ENCODE results near the gene ST6GALNAC3.

ST6GALNAC3 gene

GRCh38 chr1:76577525-76578185 lies 503.1 kb downstream of the ST6GALNAC3 start:
- Histone ChIP-seq H3K4me3 (ENCODE audit: low read depth, low read length) (no peak overlapping the region), H3K36me3 (ENCODE audit: control insufficient read depth, insufficient read depth, low read length) (no peaks in the 10 kb centered on the region), H3K27ac (ENCODE audit: low read depth, low read length) (no peak overlapping the region), H3K4me1 (ENCODE audit: control insufficient read depth, insufficient read depth, low read length) (peaks cover 21% of the 10 kb centered on the region), H3K9me3 (ENCODE audit: control insufficient read depth, insufficient read depth, low read depth, low read length) (no peaks in the 10 kb centered on the region), H3K9ac (ENCODE audit: low read length) (no peak overlapping the region), H3K27me3 (ENCODE audit: control insufficient read depth, insufficient read depth, low read length) (no peaks in the 10 kb centered on the region)

- peaks cover 37% of the 10 kb centered on the region for H3K4me1 ChIP-seq (ENCODE audit: control insufficient read depth, insufficient read depth, low read length)
- H3K27ac ChIP-seq (ENCODE audit: low read depth, low read length): no peak overlapping the region
- no peaks in the 10 kb centered on the region for H3K27me3 ChIP-seq (ENCODE audit: control insufficient read depth, insufficient read depth, low read length)
- no peaks in the 10 kb centered on the region for H3K9me3 ChIP-seq (ENCODE audit: control insufficient read depth, insufficient read depth, low read depth, low read length)
- no peak overlapping the region for H3K9ac ChIP-seq (ENCODE audit: low read length)
- no peak overlapping the region for H3K4me3 ChIP-seq (ENCODE audit: low read depth, low read length)
- H3K36me3 ChIP-seq (ENCODE audit: control insufficient read depth, insufficient read depth, low read length): no peaks in the 10 kb centered on the region
These were observed 505.7 kb downstream of the ST6GALNAC3 start for GRCh38 chr1:76580206-76580605.

DNA sequence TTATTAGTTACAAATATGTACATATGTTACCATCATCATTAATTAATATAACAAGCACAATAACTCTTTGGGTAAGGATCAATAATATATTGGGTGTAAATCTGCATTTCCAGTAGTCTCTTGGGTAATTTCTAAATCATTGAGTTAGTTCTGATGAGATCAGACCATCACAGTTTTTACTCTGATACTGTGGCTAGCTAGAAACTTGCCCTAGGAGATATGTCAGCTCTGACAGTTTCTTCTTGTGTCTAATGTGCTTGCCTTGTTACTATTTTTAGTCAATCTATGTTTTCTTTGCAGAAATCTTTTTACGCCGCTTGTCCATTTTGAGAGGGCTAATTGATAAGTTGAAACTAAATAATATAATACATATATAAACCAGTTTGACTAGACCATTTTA lies 507.2 kb downstream of the ST6GALNAC3 start:
- Histone ChIP-seq H3K4me3 (ENCODE audit: low read depth, low read length) (no peak overlapping the region), H3K27ac (ENCODE audit: low read depth, low read length) (no peak overlapping the region), H3K27me3 (ENCODE audit: control insufficient read depth, insufficient read depth, low read length) (no peaks in the 10 kb centered on the region), H3K36me3 (ENCODE audit: control insufficient read depth, insufficient read depth, low read length) (no peaks in the 10 kb centered on the region), H3K9me3 (ENCODE audit: control insufficient read depth, insufficient read depth, low read depth, low read length) (no peaks in the 10 kb centered on the region), H3K9ac (ENCODE audit: low read length) (no peak overlapping the region), H3K4me1 (ENCODE audit: control insufficient read depth, insufficient read depth, low read length) (peaks cover 33% of the 10 kb centered on the region)

GRCh38 chr1:76583235-76583868 lies 508.8 kb downstream of the ST6GALNAC3 start:
- Histone ChIP-seq H3K36me3 (ENCODE audit: control insufficient read depth, insufficient read depth, low read length) (no peaks in the 10 kb centered on the region), H3K9ac (ENCODE audit: low read length) (no peak overlapping the region), H3K4me1 (ENCODE audit: control insufficient read depth, insufficient read depth, low read length) (peaks cover 31% of the 10 kb centered on the region), H3K4me3 (ENCODE audit: low read depth, low read length) (no peak overlapping the region), H3K27me3 (ENCODE audit: control insufficient read depth, insufficient read depth, low read length) (no peaks in the 10 kb centered on the region), H3K27ac (ENCODE audit: low read depth, low read length) (no peak overlapping the region; the same call in 1 of the 2 replicates), H3K9me3 (ENCODE audit: control insufficient read depth, insufficient read depth, low read depth, low read length) (no peaks in the 10 kb centered on the region)

DNA sequence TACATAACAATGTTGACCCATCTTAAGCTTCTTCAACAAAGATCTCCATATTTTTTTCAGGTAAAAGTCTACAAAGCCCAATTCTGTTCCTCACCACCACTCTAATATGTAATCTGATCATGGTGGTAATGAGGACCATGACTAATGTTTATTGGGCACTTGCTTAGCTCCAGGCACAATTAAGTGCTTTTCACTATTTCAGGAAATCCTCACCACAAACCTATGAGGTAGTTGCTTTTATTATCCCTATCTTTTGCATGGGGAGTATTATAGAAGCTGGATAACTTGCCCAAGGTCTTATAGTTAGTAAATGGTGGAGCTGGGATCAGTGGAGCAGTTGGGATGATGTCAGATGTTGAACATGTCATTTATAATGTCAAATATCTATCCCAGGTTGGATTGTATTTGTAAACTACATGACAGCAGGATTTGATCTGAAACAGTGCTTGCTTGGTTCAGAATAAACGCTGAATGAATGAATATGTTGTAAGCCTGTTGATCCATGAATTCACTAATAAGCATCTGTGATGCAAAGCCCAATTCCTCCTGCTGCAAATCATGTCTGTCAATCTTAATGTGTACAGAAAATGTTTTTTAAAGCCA lies 509.4 kb downstream of the ST6GALNAC3 start:
- no peak overlapping the region for H3K27ac ChIP-seq (ENCODE audit: low read depth, low read length)

GRCh38 chr1:76585980-76586674 lies 511.6 kb downstream of the ST6GALNAC3 start:
- Histone ChIP-seq H3K27me3 (ENCODE audit: control insufficient read depth, insufficient read depth, low read length) (no peaks in the 10 kb centered on the region), H3K27ac (ENCODE audit: low read depth, low read length) (no peak overlapping the region), H3K9ac (ENCODE audit: low read length) (no peak overlapping the region), H3K9me3 (ENCODE audit: control insufficient read depth, insufficient read depth, low read depth, low read length) (no peaks in the 10 kb centered on the region), H3K4me3 (ENCODE audit: low read depth, low read length) (no peak overlapping the region), H3K4me1 (ENCODE audit: control insufficient read depth, insufficient read depth, low read length) (peaks cover 23% of the 10 kb centered on the region), H3K36me3 (ENCODE audit: control insufficient read depth, insufficient read depth, low read length) (no peaks in the 10 kb centered on the region)

More for the DNA sequence above, 509.4 kb downstream of the ST6GALNAC3 start:
- no peak overlapping the region for H3K9ac ChIP-seq (ENCODE audit: low read length)
- H3K9me3 ChIP-seq (ENCODE audit: control insufficient read depth, insufficient read depth, low read depth, low read length): no peaks in the 10 kb centered on the region
- peaks cover 31% of the 10 kb centered on the region for H3K4me1 ChIP-seq (ENCODE audit: control insufficient read depth, insufficient read depth, low read length)
- H3K27me3 ChIP-seq (ENCODE audit: control insufficient read depth, insufficient read depth, low read length): no peaks in the 10 kb centered on the region
- no peaks in the 10 kb centered on the region for H3K36me3 ChIP-seq (ENCODE audit: control insufficient read depth, insufficient read depth, low read length)
- H3K4me3 ChIP-seq (ENCODE audit: low read depth, low read length): no peak overlapping the region

DNA sequence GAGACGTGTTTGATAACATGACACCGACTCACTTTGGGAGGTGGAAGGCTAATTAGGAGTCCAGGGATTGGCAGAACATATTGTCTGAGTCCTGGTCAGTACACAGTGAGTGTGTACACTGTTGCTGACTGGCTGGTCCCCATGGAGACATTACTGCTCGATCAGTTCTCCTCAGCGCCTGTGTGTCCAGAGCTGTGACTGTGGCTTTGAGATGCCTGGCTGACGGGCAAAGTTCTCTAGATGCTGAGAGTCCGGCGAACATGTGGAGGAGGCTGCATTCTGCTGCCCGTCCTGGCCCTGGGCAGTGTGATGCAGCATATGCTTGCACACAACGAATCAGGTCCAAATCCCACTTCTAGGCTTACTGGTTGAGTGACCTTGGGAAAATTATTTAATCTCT lies 512.7 kb downstream of the ST6GALNAC3 start:
- Histone ChIP-seq H3K36me3 (ENCODE audit: control insufficient read depth, insufficient read depth, low read length) (no peaks in the 10 kb centered on the region), H3K27ac (ENCODE audit: low read depth, low read length) (no peak overlapping the region), H3K4me3 (ENCODE audit: low read depth, low read length) (no peak overlapping the region), H3K27me3 (ENCODE audit: control insufficient read depth, insufficient read depth, low read length) (no peaks in the 10 kb centered on the region), H3K9ac (ENCODE audit: low read length) (no peak overlapping the region), H3K9me3 (ENCODE audit: control insufficient read depth, insufficient read depth, low read depth, low read length) (no peaks in the 10 kb centered on the region), H3K4me1 (ENCODE audit: control insufficient read depth, insufficient read depth, low read length) (peaks cover 20% of the 10 kb centered on the region)

GRCh38 chr1:76591461-76591860 lies 516.9 kb downstream of the ST6GALNAC3 start:
- no peaks in the 10 kb centered on the region for H3K36me3 ChIP-seq (ENCODE audit: control insufficient read depth, insufficient read depth, low read length)
- H3K27ac ChIP-seq (ENCODE audit: low read depth, low read length): no peak overlapping the region
- H3K27me3 ChIP-seq (ENCODE audit: control insufficient read depth, insufficient read depth, low read length): no peaks in the 10 kb centered on the region
- no peaks in the 10 kb centered on the region for H3K4me1 ChIP-seq (ENCODE audit: control insufficient read depth, insufficient read depth, low read length)
- peaks cover 19% of the 10 kb centered on the region for H3K9me3 ChIP-seq (ENCODE audit: control insufficient read depth, insufficient read depth, low read depth, low read length)
- no peak overlapping the region for H3K4me3 ChIP-seq (ENCODE audit: low read depth, low read length)
- no peak overlapping the region for H3K9ac ChIP-seq (ENCODE audit: low read length)

DNA sequence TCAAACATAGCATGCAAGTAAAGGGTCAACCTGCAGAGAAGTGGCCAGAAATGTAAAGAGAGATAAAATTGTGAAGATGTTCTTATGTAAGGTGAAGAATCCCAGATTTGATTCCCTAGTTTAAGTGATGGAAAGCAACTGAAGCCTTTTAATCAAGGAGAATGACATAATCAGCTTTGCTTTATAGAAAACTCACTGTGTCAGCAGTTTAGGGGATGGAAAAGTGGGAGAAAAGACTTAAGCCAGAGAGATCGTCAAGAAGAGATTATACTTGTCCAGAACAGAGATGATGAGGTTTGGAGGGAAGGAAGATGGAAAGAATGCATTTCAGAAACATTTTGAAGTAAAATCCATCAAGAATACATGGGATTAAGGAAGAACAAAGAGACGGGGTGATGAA lies 517.4 kb downstream of the ST6GALNAC3 start:
- Histone ChIP-seq H3K9me3 (ENCODE audit: control insufficient read depth, insufficient read depth, low read depth, low read length) (peaks cover 21% of the 10 kb centered on the region), H3K27me3 (ENCODE audit: control insufficient read depth, insufficient read depth, low read length) (no peaks in the 10 kb centered on the region), H3K4me3 (ENCODE audit: low read depth, low read length) (no peak overlapping the region), H3K9ac (ENCODE audit: low read length) (no peak overlapping the region), H3K27ac (ENCODE audit: low read depth, low read length) (no peak overlapping the region), H3K36me3 (ENCODE audit: control insufficient read depth, insufficient read depth, low read length) (no peaks in the 10 kb centered on the region), H3K4me1 (ENCODE audit: control insufficient read depth, insufficient read depth, low read length) (no peaks in the 10 kb centered on the region)

- H3K27ac ChIP-seq (ENCODE audit: low read depth, low read length): no peak overlapping the region
- H3K36me3 ChIP-seq (ENCODE audit: control insufficient read depth, insufficient read depth, low read length): no peaks in the 10 kb centered on the region
- no peaks in the 10 kb centered on the region for H3K27me3 ChIP-seq (ENCODE audit: control insufficient read depth, insufficient read depth, low read length)
- peaks cover 24% of the 10 kb centered on the region for H3K9me3 ChIP-seq (ENCODE audit: control insufficient read depth, insufficient read depth, low read depth, low read length)
- H3K4me1 ChIP-seq (ENCODE audit: control insufficient read depth, insufficient read depth, low read length): no peaks in the 10 kb centered on the region
- no peak overlapping the region for H3K9ac ChIP-seq (ENCODE audit: low read length)
- H3K4me3 ChIP-seq (ENCODE audit: low read depth, low read length): no peak overlapping the region
These were observed 518.6 kb downstream of the ST6GALNAC3 start for GRCh38 chr1:76593141-76593540.

DNA sequence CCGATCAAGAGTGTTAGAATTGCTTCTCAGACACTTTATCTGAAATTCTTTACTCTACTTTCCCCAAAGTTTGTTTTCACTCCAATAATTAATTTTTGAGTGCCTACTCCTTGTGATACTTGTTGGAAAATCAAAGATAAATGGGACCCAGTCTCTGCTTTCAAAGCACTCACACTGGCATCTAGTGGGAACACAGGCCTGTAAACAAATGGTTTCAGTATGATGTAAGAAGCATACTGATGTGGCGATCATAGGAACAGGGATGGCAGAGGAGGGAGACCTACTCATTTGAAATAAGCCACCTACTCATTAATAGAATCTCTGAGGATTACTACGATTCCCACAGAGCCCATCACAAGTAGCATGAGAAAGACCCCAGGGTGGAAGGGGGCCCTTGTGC lies 519.1 kb downstream of the ST6GALNAC3 start:
- Histone ChIP-seq H3K9me3 (ENCODE audit: control insufficient read depth, insufficient read depth, low read depth, low read length) (peaks cover 24% of the 10 kb centered on the region), H3K36me3 (ENCODE audit: control insufficient read depth, insufficient read depth, low read length) (no peaks in the 10 kb centered on the region), H3K27ac (ENCODE audit: low read depth, low read length) (no peak overlapping the region), H3K4me1 (ENCODE audit: control insufficient read depth, insufficient read depth, low read length) (no peaks in the 10 kb centered on the region), H3K27me3 (ENCODE audit: control insufficient read depth, insufficient read depth, low read length) (no peaks in the 10 kb centered on the region), H3K9ac (ENCODE audit: low read length) (no peak overlapping the region), H3K4me3 (ENCODE audit: low read depth, low read length) (no peak overlapping the region)

Data from HUES6 (cell line).